GM10266 (cell line): ENCODE measurements around the gene ANGPTL7.

Experiments used
- DNase-seq: peaks from one replicate; pipeline ENCODE4 v3.0.0; 2012; ENCODE audit errors: extremely low spot score
- CTCF ChIP-seq: IDR thresholded peaks from 2 replicates; pipeline ENCODE4 v1.5.1; 2012; ENCODE audit warnings: mild to moderate bottlenecking, low read depth; ENCODE audit not compliant: control insufficient read depth, insufficient read depth; ENCODE audit errors: missing control alignments

ANGPTL7 gene

GRCh38 chr1:11194407-11195176 is 5.4 kb downstream of the ANGPTL7 start:
- no peak for TF ChIP-seq CTCF
- DNase-seq: no peak

- no peak for TF ChIP-seq CTCF
- DNase-seq: no peak
Measured at GRCh38 chr1:11196945-11197344, 7.8 kb downstream of the ANGPTL7 start.

GRCh38 chr1:11197359-11197758 is 8.2 kb downstream of the ANGPTL7 start:
- no peak for DNase-seq
- TF ChIP-seq CTCF: no peak

- no peak for TF ChIP-seq CTCF
Measured at GRCh38 chr1:11198257-11198656, 9.1 kb downstream of the ANGPTL7 start.

GRCh38 chr1:11198851-11199594 is 9.9 kb downstream of the ANGPTL7 start:
- no peak for DNase-seq
- TF ChIP-seq CTCF: no peak

More at GRCh38 chr1:11198257-11198656, 9.1 kb downstream of the ANGPTL7 start:
- DNase-seq: no peak

DNA sequence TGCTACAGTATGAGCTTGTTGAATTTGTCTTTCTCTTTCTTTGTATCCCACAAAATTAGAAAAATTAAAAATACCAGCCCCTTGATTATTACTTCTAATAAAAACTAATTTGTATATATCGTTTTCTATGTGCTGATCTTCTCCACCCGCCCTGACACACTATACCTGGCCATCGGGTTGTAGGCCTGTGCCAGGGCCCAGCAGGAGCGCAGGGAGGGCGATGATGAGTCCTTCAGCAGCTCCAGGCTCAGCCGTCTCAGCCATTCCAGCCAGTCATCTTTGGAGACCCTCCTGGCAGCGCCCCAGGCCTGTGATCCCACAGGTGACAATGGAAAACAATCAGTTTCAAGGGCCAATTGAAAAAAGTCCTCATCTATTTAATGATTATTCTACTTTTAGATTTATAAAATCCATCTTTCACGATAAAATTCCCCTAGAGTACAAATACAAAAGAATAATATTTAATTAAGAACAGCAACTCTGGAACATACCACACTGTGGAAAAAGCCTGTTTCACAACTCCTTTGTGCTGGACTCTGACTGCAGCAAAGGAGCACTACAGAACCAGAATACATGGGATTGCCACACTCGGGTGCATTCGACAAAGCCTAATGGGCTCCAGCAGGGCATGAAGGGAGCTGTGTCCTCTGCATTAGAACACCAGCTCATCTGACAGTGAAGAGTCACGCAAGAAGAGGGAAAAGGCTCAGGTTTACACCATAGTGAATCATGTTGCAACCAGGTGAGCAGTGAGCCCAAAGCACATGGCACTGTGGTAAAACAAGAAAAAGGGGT is 15.4 kb downstream of the ANGPTL7 start:
- no peak for TF ChIP-seq CTCF
- DNase-seq: no peak
